GM06990 (cell line): ENCODE data around the gene BCL2A1.

Experiments used
- DNase-seq: peaks from one replicate; pipeline ENCODE4 v3.0.0-alpha.2; 2011; ENCODE audit not compliant: insufficient read length; ENCODE audit errors: extremely low read depth
- H3K27me3 ChIP-seq: replicated peaks from 2 replicates; pipeline ENCODE4 v1.6.0; 2011; ENCODE audit warnings: low read length; ENCODE audit not compliant: control insufficient read depth, insufficient read depth
- H3K36me3 ChIP-seq: 2 replicates; pipeline ENCODE4 v1.5.1; 2011; ENCODE audit warnings: low read length; ENCODE audit not compliant: control insufficient read depth, insufficient read depth
- H3K4me3 ChIP-seq: replicated peaks from 2 replicates; pipeline ENCODE4 v1.5.1; 2011; ENCODE audit warnings: low read depth, mild to moderate bottlenecking, control low read depth, low read length
- CTCF ChIP-seq: IDR thresholded peaks from 2 replicates; pipeline ENCODE4 v1.5.1; 2011; ENCODE audit warnings: low read length, control low read depth, mild to moderate bottlenecking, inconsistent platforms; ENCODE audit not compliant: insufficient read depth, poor library complexity, severe bottlenecking

Gene BCL2A1

GRCh38 chr15:79914728-79915127, 56.3 kb downstream of the BCL2A1 start:
- H3K36me3 ChIP-seq: peaks cover 6% of the 10 kb centered on the region

More at GRCh38 chr15:79914728-79915127, 56.3 kb downstream of the BCL2A1 start:
- TF ChIP-seq CTCF: no peak
- DNase-seq: no peak
- H3K4me3 ChIP-seq: no peak overlapping the region
- H3K27me3 ChIP-seq: no peaks in the 10 kb centered on the region
